SH-SY5Y (cell line): ENCODE results near the gene LRP1.

ENCODE experiments used
- GATA2 ChIP-seq: IDR thresholded peaks from 2 replicates; pipeline ENCODE4 v1.6.1; 2011; ENCODE audit warnings: mild to moderate bottlenecking, low read depth, low read length
- GATA3 ChIP-seq: IDR thresholded peaks from 2 replicates; pipeline ENCODE4 v1.6.1; 2011; ENCODE audit warnings: low read depth, mild to moderate bottlenecking, low read length, moderate library complexity

DNA sequence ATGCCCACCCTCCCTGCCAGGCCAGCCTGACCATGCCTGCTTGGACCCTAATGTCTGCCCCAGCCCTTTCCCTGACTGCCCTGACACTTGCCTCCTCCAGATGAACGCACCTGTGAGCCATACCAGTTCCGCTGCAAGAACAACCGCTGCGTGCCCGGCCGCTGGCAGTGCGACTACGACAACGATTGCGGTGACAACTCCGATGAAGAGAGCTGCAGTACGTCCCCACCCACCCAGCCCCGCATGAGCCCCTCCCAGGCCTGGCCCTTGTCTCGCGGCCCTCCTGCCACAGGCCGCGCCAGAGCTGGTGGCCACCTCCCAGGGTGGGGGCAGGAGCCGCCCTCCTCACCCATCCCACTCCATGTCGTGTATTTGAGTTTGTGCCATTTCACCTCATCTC, 74.0 kb downstream of the LRP1 start:
- TF ChIP-seq GATA3 (no peak), GATA2 (no peak)
